GM21526 (cell line): ENCODE data around the gene ZNF407.

Experiments
- ATAC-seq: cut with Tn5 transposase; IDR thresholded peaks from one replicate; pipeline ENCODE4 v1.9.1; 2021; ENCODE audit warnings: moderate library complexity; ENCODE audit not compliant: unreplicated experiment, low FRiP score

The ZNF407 gene

GRCh38 chr18:74775239-74775638 is 177.6 kb downstream of the ZNF407 start:
- ATAC-seq, result no peak

DNA sequence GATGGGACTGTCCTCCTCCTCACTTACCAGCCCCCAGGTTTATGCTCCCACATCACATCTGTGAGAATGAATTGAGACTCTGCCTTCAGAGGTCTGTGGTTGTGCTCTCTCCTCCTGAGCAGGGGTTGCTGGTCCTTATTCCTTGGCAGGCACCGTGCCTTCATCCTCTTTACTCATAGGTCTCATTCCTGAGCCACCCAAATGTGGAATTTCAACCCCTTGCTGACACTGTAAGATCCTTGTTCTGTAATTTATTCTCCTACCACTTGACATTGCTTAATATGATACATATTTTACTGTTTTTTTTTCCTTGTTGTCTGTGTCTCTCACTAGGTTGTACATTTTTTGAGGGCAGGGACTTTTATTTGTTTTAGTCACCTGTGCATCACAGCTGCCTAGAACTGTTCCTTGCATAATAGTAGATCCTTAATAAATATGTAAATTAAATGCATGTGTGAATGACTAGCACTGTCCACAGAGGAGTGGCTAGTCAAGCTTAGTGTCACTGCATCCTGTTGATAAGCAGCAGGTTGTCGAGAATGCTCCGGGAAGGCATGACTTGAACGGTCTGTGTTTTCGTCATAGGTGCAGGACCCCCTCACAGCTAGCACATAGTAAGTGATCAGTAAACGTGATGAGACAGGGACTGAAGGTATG is 180.6 kb downstream of the ZNF407 start:
- ATAC-seq, result no peak

GRCh38 chr18:74784752-74785151 is 187.1 kb downstream of the ZNF407 start:
- no peak for ATAC-seq

DNA sequence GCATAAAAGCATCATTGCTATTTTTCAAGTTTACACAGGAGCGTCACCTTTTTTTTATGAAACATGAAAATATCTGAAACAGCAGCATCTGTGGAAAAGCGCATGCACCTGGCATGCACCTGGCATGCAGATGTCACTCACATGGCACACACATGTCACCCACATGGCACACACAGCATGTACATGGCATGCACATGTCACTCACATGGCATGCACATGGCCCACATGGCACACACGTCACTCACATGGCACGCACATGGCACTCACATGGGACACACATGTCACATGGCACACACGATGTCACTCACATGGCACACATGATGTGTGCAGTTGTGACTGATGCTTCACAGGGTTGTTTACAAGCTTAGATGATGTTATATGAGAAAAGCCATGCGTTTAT is 188.0 kb downstream of the ZNF407 start:
- no peak for ATAC-seq

- no peak for ATAC-seq
Measured at GRCh38 chr18:74788657-74789056, 191.0 kb downstream of the ZNF407 start.

DNA sequence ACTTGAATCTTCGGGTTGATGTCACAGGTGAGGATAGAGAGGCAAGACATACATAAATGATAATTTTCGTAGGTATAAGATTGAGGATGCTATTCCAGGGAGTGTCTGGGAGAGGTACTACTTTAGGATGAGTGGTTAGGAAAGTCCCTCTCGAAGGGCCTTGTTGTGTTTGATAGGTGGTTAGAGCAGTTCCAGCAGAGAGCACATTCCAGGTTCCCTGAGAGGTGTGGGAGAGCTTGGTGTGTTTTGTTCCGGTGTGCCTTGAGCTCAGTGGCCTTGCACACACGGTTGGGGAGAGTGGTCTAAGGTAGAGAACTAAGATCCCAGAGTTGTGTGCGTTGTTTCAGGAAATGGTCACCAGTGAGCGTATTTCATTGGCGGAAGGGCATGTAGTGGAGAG is 191.4 kb downstream of the ZNF407 start:
- ATAC-seq, result no peak

DNA sequence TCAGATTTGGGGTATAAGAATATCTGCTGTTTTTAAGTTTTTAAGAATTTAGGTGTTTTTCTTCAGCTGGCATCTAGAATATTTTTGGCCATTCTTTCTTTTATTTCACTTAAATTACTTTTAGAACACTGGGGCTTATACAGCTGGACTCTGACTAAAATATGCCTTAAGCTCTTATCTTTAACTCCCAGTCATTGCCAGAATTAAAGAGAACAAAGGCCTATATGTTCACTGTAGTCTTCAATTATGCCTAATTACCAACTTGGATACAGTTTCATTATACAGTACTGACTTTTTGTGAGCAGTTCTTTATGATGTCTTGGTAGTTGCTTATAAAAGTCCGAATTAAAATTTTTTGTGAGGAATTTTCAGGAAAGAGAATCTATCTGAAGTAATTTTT is 192.8 kb downstream of the ZNF407 start:
- no peak for ATAC-seq

DNA sequence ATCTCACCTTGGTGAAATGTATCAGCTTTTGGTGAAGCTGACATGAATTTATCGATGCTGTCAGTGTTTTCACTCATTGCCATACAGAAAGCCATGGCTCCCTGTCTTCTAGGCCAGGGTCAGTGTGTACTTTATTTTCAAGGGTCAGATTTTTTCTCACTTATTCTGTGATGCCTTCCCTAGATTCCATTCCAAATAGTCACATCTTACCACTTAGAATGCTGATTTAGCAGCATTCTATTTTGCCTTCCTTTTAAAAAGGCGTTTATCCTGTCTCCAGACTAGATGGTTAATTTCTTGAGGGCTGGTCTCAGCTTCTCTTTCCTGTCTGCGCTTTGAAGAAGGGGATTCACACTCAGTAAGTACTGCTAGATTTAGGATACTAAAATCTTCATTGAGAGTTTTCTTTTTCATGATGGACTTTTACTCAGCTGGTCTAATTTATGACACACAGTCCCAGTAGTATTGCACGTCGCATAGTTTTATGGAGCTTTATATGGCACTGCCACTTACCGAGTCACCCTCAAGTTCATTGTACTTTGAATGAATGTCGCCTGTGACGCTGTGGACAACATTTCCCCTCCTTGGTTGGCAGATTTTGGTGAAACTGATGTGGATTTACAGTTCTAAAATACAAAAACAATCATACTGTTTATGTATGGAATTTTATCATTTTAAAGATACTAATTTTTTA is 194.0 kb downstream of the ZNF407 start:
- ATAC-seq, result no peak

DNA sequence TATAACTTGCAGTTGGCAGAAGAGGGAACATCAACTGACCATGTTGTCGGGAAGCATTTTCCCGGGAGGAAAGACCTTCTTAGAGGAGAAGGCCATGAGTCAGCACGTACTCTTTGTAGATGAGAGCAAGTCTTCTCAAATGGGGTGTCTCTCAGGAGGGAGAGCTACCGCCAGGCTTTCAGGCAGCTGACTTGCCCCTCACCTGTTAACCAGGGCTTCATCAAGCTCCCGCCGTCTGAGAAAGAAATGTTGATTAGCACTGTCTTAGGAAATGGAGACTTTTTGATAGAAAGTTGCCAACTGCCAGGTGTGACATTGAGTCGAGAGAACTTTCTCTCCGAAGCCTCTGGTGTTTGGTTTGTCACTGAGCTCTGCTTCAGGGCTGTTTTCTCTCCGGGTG is 196.1 kb downstream of the ZNF407 start:
- ATAC-seq, result no peak

DNA sequence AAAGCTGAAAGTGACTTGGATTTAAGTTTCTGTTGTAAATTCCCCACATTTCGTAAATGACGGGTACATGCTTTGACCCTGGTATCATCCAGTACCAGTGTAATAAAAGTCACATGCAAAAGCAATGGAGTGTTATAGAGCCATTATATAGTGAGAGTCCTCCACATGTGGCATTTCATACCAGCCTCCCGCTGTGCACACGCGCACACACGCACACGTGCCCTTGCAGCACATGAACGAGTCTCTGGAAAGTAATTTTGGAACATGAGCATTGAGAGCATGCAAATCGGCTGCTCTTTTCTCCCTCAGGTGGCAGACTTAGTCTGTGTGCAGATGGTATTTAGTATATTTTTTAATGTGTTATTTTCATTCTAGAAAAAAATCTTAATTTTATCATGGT is 198.1 kb downstream of the ZNF407 start:
- ATAC-seq, result no peak

GRCh38 chr18:74796211-74796610 is 198.5 kb downstream of the ZNF407 start:
- no peak for ATAC-seq

DNA sequence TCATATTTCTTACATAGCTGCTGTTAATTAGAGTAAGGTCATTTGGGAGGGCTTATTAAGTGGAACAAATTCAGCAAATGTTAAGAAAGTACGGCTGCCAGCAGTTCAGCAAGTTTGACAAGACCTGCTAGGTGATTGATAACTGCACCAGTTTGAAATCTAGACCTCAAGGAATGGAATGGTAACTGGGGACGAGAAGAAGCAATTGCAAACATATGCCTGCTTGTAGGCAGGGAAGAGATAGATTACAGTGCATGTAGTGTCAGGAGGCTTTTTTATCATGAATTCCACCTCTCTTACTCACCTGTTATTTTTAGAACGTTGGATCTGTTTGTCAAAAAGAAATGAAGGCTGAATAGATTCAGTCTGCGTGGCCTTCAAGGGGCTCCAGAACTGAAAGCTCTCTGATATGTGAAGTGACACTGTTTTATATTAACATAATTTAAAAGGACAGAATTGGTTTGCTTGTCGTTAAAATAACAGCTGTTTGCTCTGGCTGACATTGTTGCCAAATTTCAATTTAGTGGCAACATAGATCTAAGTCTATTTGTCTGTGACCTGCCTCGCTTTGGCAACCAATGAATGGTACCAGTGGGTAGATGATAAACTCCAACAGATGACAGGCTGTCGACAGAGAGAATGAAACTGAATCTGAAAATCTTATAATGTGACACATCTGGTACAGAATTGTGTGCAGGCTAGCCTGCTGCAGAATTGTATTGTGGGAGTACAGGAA is 199.3 kb downstream of the ZNF407 start:
- ATAC-seq, result peak; percentile 99

- peak; percentile 30 for ATAC-seq
Measured at GRCh38 chr18:74797577-74798151, 200.0 kb downstream of the ZNF407 start.

GRCh38 chr18:74799542-74799941 is 201.9 kb downstream of the ZNF407 start:
- ATAC-seq, result no peak

DNA sequence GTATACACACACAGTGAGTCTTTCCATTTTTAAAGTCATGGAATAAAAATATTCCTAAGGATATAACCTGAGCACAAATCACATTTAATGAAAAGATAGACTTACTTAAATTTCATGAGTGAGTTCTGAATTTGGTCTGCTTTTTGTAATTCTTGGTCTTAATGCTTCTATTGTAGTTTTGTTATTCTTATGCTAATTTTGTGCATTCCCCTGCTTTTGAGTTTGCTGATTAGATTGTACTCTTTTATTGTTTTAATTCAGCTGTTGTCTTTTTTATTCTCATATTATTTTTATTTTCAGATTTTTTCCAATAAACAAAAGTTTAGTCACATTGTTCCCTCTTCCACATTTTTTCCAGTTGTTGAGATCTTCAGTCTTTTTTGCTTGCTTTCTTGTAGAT is 202.4 kb downstream of the ZNF407 start:
- no peak for ATAC-seq

DNA sequence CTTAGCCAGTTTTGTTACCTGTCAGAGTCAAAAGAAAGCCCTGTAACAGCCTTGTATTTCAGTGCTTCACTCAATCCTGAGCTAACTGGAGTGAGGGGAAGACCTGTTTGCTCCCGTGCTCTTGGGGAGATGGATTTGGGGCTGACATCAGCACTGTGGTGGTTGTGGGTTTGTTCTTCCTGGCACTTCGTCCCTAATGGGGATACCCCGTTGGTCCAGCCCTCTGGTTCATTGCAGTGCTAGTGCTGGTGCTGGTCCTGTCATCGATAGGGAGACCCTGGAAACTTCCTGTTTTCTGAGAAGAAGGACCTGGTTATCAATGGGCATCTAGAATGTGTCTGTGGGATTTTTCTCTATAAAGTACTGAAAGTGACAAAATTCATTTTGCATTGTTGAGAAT is 205.4 kb downstream of the ZNF407 start:
- ATAC-seq, result no peak

- ATAC-seq, result no peak
Measured at GRCh38 chr18:74803769-74804168, 206.1 kb downstream of the ZNF407 start.

DNA sequence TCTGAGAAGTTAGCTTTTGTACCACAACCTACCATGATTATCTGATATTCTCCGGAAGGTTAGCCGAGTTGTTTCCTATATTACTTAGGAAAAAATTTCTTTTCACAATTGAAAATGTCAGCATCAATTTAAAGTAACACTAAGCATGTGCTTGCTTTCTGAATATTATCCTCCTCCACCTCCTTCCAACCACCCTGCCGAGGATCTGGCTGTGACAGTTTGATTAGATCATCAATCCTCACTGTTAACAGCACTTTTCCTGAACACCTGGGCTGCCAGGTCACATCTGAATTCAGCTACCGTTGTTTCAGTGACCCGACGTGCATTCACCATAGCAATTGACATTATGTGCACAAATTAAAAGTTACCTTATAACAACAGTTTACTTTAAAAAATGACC is 207.0 kb downstream of the ZNF407 start:
- no peak for ATAC-seq

DNA sequence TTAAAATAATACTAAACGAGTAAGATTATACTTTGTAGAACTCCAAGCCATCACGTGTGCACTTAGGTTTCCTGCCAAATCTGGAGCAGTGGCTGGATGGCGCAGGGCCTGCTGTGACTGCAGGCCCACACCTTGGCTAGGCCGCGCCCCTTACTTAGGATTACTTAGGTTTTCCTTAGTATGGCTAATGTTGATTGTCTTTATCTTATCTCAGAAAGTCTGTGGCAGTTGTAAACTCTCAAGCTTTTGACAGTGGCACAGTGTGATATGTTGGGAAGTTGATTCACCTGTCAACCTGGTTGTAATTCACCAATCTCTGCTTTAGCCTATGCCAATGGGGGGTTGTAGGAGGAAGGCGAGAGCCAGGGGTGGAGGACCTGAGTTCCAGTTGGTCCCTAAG is 208.4 kb downstream of the ZNF407 start:
- ATAC-seq, result no peak

DNA sequence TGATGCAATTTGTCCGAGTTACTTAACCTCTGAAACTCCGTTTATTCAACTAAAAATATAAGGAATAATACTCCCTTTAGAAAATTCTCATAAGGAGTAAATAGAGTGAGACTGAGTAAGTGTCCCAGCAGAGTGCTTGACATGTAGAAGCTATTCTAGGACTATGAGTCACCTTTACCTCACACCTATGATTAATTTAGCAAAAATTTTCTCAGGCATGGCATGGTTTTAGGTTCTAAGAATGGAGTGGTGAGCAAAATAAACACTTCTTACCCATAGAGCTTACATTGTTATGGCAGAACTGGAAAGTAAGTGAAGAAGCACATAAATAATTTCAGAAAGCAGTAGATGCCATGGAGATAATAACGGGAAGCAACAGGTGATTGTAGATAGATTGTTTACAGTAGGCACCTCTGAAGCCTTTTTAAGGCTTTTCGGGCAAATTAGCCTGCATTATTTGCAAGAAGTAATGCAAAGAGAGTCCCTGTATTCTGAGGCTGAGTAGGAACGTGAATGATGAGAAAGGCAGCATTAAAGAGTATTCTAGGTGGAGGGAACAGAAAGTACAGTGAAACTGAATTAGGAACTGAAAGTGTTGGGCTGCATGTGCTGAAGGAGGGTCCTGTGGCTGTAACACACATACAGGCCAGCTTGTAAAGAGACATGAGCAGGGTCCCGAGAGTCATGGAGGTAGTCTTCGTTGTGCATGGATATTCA is 209.2 kb downstream of the ZNF407 start:
- ATAC-seq, result peak; percentile 98

- ATAC-seq, result no peak
Measured at GRCh38 chr18:74817576-74817975, 219.9 kb downstream of the ZNF407 start.
